Body of pancreas (tissue), 4 donors: Measurements from ENCODE around the gene MAPK1.

ENCODE experiments used
- POLR2A ChIP-seq, 3 donors: fragments of 450-650 bp; IDR thresholded peaks; one replicate each; pipeline ENCODE4 v1.6.1; 2016; ENCODE audit warnings: antibody characterized with exemption in 3 of 3, mild to moderate bottlenecking in 2 of 3
- TF ChIP-seq, protein P1 (sequence below), 7 experiments: fragments of 450-650 bp in 4 of 7; fragments of 200-600 bp in 3 of 7; sonication (generic) in 3 of 7; IDR thresholded peaks; one replicate each; pipeline ENCODE4 v1.5.1; 2016 to 2019; ENCODE audit warnings: antibody characterized with exemption in 7 of 7

DNA sequence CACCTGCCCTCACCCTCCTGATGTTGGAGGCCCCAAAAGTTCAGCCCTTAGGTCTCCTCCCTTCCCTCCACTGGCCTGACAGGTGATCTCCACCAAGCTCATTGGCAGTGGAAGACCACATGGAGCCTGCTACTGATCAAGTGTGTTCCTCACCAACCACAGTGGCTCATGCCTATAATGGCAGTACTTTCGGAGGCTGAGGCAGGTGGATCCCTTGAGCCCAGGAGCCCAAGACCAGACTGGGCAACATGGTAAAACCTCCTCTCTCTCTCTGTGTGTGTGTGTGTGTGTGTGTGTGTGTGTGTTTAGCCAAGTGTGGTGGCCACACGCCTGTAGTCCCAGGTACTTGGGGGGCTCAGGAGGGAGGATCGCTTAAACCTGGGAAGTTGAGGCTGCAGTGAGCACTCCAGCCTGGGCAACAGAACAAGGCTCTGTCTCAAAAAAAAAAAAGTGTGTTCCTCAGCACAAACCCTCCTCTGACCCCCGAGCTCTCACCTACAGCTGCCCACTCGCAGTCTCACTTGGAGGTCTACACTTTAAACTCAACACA is 127.5 kb downstream of the MAPK1 start:
- TF ChIP-seq, protein P1, sequence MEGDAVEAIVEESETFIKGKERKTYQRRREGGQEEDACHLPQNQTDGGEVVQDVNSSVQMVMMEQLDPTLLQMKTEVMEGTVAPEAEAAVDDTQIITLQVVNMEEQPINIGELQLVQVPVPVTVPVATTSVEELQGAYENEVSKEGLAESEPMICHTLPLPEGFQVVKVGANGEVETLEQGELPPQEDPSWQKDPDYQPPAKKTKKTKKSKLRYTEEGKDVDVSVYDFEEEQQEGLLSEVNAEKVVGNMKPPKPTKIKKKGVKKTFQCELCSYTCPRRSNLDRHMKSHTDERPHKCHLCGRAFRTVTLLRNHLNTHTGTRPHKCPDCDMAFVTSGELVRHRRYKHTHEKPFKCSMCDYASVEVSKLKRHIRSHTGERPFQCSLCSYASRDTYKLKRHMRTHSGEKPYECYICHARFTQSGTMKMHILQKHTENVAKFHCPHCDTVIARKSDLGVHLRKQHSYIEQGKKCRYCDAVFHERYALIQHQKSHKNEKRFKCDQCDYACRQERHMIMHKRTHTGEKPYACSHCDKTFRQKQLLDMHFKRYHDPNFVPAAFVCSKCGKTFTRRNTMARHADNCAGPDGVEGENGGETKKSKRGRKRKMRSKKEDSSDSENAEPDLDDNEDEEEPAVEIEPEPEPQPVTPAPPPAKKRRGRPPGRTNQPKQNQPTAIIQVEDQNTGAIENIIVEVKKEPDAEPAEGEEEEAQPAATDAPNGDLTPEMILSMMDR (IDR thresholded peaks at IDR 0.05) = no peak
- TF ChIP-seq POLR2A (IDR thresholded peaks at IDR 0.05) = no peak
